Activated naive CD8-positive, alpha-beta T cell (primary cell): Measurements from ENCODE around the gene MADCAM1.

ENCODE experiments used
- H3K27ac Mint-ChIP-seq: one replicate; pipeline ENCODE4 v1.8.0; 2021; ENCODE audit warnings: mixed read lengths
- H3K27me3 Mint-ChIP-seq: one replicate; pipeline ENCODE4 v1.8.0; 2021; ENCODE audit warnings: mixed read lengths
- H3K36me3 Mint-ChIP-seq: one replicate; pipeline ENCODE4 v1.8.0; 2021; ENCODE audit warnings: mixed read lengths
- H3K4me1 Mint-ChIP-seq: one replicate; pipeline ENCODE4 v1.8.0; 2021; ENCODE audit warnings: low read depth, mixed read lengths
- H3K4me3 Mint-ChIP-seq: one replicate; pipeline ENCODE4 v1.8.0; 2021; ENCODE audit warnings: mild to moderate bottlenecking, mixed read lengths
- H3K9me3 Mint-ChIP-seq: one replicate; pipeline ENCODE4 v1.8.0; 2021; ENCODE audit warnings: low read depth, mixed read lengths

Gene MADCAM1

DNA sequence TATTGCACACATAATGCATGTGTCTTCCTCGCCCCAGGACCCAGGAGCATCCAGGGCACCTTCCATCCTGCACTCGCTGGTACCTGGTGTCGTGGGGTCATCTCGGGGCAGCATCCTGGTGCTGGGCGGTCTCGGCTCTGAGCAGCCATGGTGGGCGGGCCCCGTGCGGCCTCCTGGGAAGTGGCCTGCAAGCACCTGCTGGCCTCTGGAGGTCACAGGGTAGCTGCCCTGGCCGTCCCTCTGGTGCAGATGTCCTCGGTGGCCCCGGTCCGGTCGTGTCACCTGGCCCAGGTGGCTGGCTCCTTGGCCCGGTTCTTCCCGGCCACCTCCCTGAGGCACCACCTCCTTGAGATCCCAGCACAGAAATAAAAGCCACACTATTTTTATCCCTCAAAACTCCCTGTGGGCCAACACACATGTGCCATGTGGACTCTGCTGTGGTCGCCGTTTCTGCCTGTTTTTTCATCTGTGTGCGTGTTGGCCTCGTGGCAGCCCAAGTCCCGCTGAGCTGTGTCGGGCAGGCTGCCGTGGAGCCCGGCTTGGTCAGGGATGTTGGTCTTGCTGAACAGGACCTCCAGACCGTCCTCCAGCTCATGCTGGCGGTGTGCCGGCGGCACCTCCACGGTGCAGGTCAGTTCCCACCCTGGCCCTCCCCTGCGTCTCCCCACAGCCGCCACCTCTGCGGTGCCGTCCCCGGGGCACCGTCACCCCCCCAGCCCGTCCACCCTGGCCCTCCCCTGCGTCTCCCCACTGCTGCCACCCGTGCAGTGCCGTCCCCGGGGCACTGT lies 42.5 kb downstream of the MADCAM1 start:
- H3K4me1 Mint-ChIP-seq = peaks cover 10% of the 10 kb centered on the region
- no peaks in the 10 kb centered on the region for H3K27me3 Mint-ChIP-seq
- no peak overlapping the region for H3K27ac Mint-ChIP-seq
- no peaks in the 10 kb centered on the region for H3K9me3 Mint-ChIP-seq
- H3K36me3 Mint-ChIP-seq = no peaks in the 10 kb centered on the region
- no peak overlapping the region for H3K4me3 Mint-ChIP-seq

DNA sequence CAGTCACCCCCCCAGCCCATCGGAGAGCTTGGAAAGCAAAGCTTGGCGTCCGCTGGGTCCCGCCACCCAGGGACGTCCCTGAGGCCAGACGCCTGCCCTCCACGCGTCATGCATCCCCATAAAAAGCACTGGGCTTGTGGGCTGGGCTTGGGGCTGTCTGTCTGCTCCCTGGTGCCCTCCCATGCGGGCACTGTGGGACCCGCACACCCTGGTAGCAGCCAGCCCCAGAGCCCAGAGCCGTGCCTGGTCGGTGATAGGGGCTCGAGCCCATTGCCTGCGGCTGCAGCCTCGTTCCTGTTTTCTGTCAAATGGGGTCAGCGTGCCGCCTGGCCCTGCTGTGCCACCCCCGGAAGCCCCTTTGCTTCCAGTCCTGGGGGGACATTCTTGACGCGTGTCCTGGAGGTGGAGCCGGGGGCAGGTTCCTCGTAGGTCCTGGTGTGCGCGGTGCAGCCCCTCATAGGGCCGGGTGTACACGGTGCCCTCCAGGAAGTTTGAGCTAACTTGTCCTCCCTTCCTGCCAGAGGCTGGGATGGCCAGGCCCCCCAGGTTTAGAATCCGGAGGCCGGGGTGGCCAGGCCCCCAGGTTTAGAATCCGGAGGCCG lies 43.2 kb downstream of the MADCAM1 start:
- no peak overlapping the region for H3K4me3 Mint-ChIP-seq
- peaks cover 14% of the 10 kb centered on the region for H3K4me1 Mint-ChIP-seq
- H3K27me3 Mint-ChIP-seq = no peaks in the 10 kb centered on the region
- H3K27ac Mint-ChIP-seq = no peak overlapping the region
- H3K36me3 Mint-ChIP-seq = no peaks in the 10 kb centered on the region
- H3K9me3 Mint-ChIP-seq = no peaks in the 10 kb centered on the region

DNA sequence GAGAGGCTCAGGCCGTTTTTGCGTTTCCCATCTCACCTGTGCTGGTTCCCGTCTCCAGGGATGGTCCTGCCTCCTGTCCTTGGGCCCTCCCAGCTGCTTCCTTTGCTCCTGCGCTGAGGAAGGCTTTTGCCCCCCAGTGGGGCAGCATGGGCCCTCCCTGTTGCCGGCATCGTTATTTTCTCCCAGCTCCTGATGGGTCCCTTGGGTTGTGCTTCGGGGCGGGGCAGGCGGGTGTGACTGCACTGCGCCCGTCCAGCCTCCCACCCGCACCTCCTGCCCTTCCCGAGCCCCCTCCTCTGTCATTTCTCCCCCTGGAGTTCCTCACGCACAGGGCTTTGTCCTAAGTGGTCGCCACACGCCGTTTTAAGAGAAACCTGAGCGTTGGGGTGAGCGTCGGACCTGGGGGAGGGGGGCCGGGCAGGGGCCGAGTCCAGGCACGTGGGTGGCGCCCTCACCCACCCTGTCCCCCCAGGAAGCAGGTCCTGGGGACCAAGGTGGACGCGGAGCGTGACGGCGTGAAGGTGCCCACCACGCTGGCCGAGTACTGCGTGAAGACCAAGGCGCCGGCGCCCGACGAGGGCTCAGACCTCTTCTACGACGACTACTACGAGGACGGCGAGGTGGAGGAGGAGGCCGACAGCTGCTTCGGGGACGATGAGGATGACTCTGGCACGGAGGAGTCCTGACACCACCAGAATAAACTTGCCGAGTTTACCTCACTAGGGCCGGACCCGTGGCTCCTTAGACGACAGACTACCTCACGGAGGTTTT lies 44.8 kb downstream of the MADCAM1 start:
- Mint-ChIP-seq H3K9me3 (no peaks in the 10 kb centered on the region), H3K36me3 (no peaks in the 10 kb centered on the region), H3K4me3 (no peak overlapping the region), H3K27ac (no peak overlapping the region), H3K27me3 (no peaks in the 10 kb centered on the region), H3K4me1 (peaks cover 18% of the 10 kb centered on the region)

DNA sequence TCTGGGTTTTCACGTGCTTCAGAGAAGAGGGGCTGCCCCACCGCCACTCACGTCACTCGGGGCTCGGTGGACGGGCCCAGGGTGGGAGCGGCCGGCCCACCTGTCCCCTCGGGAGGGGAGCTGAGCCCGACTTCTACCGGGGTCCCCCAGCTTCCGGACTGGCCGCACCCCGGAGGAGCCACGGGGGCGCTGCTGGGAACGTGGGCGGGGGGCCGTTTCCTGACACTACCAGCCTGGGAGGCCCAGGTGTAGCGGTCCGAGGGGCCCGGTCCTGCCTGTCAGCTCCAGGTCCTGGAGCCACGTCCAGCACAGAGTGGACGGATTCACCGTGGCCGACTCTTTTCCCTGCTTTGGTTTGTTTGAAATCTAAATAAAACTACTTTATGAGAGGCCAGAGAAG lies 45.4 kb downstream of the MADCAM1 start:
- H3K36me3 Mint-ChIP-seq = no peaks in the 10 kb centered on the region
- H3K9me3 Mint-ChIP-seq = no peaks in the 10 kb centered on the region
- no peaks in the 10 kb centered on the region for H3K27me3 Mint-ChIP-seq

DNA sequence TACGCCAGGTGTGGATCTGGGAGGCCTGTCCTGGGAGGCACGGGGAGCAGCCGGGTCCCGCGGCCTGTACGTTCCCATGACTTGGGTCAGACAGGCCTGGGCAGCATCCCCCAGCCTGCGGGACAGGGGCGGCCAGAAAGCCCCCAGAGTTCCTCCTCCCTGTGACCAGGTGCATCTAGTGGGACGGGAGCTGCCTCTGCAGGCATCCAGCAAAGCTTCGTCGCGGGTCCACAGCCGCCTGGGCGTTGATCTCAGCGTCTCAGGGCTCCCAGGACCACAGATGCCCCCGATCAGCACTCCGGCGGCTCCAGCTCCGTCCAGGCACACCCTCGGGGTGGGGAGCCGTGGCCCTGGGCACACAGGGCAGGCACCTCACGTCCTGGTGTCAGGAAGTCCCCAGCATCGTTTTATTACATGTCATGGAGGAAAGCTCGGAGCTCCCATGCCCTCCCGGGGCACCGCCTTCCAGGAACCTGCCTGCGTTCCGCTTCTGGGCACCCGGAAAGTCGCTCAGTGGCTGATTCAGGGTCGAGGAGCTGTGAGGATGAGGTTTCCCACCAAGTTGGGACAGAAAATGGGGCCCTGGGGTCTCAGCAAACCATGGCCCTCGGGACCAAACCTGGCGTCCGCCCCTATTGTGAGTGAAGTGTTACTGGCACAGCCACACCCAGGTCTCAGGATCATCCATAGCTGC lies 46.0 kb downstream of the MADCAM1 start:
- Mint-ChIP-seq H3K9me3 (no peaks in the 10 kb centered on the region), H3K4me3 (no peak overlapping the region), H3K27ac (no peak overlapping the region), H3K36me3 (no peaks in the 10 kb centered on the region), H3K27me3 (no peaks in the 10 kb centered on the region), H3K4me1 (peaks cover 21% of the 10 kb centered on the region)

More for the DNA sequence above, 45.4 kb downstream of the MADCAM1 start:
- H3K27ac Mint-ChIP-seq = no peak overlapping the region
- H3K4me1 Mint-ChIP-seq = peaks cover 18% of the 10 kb centered on the region
- no peak overlapping the region for H3K4me3 Mint-ChIP-seq

DNA sequence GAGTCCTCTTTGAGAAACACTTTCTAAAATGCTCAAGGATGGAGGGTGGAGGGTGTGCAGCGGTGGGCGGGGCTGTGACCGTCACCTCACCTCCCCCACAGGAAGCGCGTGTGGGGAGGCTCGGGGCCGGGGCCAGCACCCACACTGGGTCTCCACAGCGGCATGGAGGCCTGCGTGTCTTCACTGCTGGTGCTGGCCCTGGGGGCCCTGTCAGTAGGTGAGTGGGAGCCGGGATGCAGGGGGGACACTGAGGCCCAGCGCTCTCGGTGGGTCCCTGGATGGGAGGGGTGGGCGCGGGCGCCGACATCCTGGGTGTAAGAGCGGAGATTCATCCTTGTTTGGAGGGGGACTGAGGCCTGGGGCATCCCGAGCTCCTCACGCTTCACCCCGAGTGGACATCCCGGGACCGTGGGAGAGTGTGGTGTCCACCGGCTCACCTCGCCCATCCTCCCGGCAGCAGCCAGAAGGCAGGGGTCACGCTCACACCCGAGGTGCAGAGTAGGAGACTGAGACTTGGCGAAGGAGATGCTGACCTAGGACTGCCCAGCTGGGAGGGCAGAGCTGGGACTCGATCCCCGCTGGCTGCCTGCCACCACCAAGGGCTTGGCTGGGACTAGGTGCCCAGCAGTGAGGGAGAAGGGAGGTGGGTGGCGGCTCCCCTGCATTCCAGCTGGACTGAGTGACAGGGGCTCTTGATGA lies 47.8 kb downstream of the MADCAM1 start, which contains the start of gene GZMM:
Gene GZMM (plus strand): TSS at position 144 of the 699 bp plus-strand sequence. CDS start 19 bp downstream, at position 163.
- H3K9me3 Mint-ChIP-seq = no peaks in the 10 kb centered on the region
- H3K4me3 Mint-ChIP-seq = peak within 1 kb of the TSS; percentile 89
- peaks cover 21% of the 10 kb centered on the region for H3K4me1 Mint-ChIP-seq
- H3K27me3 Mint-ChIP-seq = no peaks in the 10 kb centered on the region
- peaks cover 2% of the 10 kb centered on the region for H3K36me3 Mint-ChIP-seq
- peak within 1 kb of the TSS; percentile 84 for H3K27ac Mint-ChIP-seq

DNA sequence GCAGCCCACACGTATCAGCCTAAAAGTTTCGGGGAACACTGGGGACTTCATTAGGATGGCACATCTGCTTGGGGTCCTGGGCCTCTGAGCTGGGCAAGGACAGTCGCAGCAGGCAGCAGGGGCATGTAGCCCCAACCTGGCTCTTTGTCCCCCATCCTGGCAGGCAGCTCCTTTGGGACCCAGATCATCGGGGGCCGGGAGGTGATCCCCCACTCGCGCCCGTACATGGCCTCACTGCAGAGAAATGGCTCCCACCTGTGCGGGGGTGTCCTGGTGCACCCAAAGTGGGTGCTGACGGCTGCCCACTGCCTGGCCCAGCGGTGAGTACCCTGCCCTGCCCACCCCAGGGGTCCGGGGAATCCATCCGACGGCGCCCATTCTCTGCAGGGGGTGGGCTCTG lies 50.8 kb downstream of the MADCAM1 start:
- Mint-ChIP-seq H3K27me3 (no peaks in the 10 kb centered on the region), H3K36me3 (peaks cover 2% of the 10 kb centered on the region), H3K9me3 (no peaks in the 10 kb centered on the region), H3K4me3 (no peak overlapping the region), H3K27ac (no peak overlapping the region), H3K4me1 (peaks cover 22% of the 10 kb centered on the region)

DNA sequence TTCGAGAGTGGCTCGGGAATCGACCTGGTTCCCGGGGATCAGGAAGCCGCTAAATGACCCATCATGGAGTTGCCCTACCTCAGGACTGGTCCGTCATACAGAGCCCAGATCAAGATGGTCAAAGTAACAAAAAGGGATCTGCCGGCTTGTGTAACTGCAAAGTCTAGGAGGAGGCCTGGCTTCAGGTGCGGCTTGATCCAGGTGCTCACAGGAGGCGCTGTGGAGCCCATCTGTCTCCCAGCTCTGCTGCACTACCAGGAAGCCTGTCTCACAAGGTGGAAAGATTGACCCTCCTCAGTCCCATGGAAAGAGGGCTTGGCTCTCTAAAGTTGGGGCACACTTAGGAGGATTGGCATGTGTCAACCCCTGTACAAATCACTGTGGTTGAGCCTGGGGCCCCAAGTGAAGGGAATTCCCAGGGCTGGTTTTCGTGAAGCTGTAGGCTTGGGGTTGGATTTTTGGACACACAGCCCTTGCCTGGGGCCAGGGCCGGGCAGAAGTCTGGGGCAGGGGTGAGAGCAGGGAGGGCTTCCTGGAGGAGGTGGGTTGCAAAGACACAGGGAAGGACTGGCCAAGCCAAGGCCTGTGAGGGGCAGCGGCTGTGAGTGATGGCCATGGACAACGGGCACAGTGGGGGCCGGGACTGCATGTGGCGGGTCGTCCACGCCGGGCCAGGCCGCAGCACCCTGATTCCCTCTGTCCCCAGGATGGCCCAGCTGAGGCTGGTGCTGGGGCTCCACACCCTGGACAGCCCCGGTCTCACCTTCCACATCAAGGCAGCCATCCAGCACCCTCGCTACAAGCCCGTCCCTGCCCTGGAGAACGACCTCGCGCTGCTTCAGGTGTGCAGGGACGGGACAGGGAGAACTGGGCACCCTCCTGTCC lies 51.8 kb downstream of the MADCAM1 start:
- H3K9me3 Mint-ChIP-seq = no peaks in the 10 kb centered on the region
- H3K4me1 Mint-ChIP-seq = peaks cover 22% of the 10 kb centered on the region
- no peak overlapping the region for H3K27ac Mint-ChIP-seq
- H3K36me3 Mint-ChIP-seq = peaks cover 2% of the 10 kb centered on the region
- no peaks in the 10 kb centered on the region for H3K27me3 Mint-ChIP-seq
- H3K4me3 Mint-ChIP-seq = no peak overlapping the region

DNA sequence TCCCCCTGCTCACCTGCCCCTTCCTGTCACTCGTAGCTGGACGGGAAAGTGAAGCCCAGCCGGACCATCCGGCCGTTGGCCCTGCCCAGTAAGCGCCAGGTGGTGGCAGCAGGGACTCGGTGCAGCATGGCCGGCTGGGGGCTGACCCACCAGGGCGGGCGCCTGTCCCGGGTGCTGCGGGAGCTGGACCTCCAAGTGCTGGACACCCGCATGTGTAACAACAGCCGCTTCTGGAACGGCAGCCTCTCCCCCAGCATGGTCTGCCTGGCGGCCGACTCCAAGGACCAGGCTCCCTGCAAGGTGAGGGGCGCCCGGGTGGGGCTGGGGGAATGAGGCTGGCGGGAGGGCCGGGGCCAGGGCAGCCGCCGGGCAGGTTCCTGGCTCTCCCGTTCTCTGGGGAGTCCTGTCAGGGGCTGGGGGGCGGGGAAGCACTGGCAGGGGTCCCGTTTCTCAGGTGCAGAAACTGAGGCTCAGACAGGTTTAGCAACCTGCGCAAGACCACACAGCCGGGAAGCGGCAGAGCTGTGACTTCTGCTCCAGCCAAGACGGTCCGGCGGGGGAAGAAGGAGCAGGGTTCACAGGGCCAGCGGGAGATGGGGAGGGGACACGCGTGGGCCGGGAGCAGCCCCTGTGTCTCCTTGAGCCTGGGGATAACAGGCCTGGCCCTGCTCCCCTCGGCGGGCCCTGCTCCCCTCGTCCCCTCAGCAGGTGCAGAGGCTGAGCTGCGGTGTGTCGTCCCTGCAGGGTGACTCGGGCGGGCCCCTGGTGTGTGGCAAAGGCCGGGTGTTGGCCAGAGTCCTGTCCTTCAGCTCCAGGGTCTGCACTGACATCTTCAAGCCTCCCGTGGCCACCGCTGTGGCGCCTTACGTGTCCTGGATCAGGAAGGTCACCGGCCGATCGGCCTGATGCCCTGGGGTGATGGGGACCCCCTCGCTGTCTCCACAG lies 52.9 kb downstream of the MADCAM1 start:
- no peak overlapping the region for H3K27ac Mint-ChIP-seq
- no peaks in the 10 kb centered on the region for H3K9me3 Mint-ChIP-seq
- no peaks in the 10 kb centered on the region for H3K27me3 Mint-ChIP-seq
- peaks cover 2% of the 10 kb centered on the region for H3K36me3 Mint-ChIP-seq
- H3K4me3 Mint-ChIP-seq = no peak overlapping the region
- H3K4me1 Mint-ChIP-seq = peaks cover 12% of the 10 kb centered on the region

DNA sequence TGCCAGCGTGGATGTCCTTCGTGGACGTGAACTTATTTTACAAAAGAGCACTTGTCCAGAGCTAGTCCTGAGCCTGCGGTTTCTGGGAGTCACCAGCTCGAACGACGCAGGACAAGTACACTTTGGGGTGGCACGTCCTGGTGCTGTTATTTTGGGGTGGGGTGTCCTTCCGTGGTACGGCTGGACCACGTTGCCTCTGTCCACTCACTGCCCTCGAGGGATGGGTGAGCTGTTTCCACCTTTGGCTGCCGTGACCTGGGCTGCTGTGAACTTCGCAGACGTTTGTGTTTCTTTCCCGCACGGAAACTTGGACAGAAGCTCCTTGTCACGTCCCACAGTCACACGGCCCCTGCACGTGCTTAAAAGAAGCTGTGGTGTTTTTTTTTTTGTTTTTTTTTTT lies 58.5 kb downstream of the MADCAM1 start:
- H3K4me1 Mint-ChIP-seq = peaks cover 4% of the 10 kb centered on the region
- no peaks in the 10 kb centered on the region for H3K27me3 Mint-ChIP-seq
- no peaks in the 10 kb centered on the region for H3K9me3 Mint-ChIP-seq
- no peak overlapping the region for H3K4me3 Mint-ChIP-seq
- H3K27ac Mint-ChIP-seq = no peak overlapping the region
- H3K36me3 Mint-ChIP-seq = no peaks in the 10 kb centered on the region
